Endothelial cell of umbilical vein (primary cell): ENCODE results near the gene LRFN2. TPM values are rescaled to one million over a fixed set of nuclear protein-coding genes. Genes with fewer than 3 reads are reported as not detected.

Experiments used
- BruUV-seq: library from RNA; stranded (reverse); fragments of 400-500 nt; replicated peaks from 2 replicates; lab custom pipeline; 2021; lab: Mats Ljungman, UMichigan
- CTCF ChIA-PET: fragments of 300-600, 350-600 bp; sonication (Branson Sonifier 250); formaldehyde crosslinking; loops from one replicate; lab custom pipeline; 2021; ENCODE audit warnings: antibody characterized with exemption, inconsistent platforms; lab: Charles Lee
- POLR2A ChIA-PET: fragments of 300-600, 350-600 bp; sonication (Branson Sonifier 250); formaldehyde crosslinking; loops from one replicate; lab custom pipeline; 2021; ENCODE audit warnings: antibody characterized with exemption, inconsistent platforms; lab: Charles Lee
- DNase-seq: peaks from one replicate; pipeline ENCODE4 v3.0.0-alpha.2; 2011; ENCODE audit warnings: low read depth, low spot score
- FAIRE-seq: peaks from 2 replicates; lab custom pipeline; 2011; peaks lifted over from hg19 to GRCh38; lab: Jason Lieb, UNC
- H2AFZ ChIP-seq: 2 replicates; pipeline ENCODE4 v1.6.0; 2012; ENCODE audit warnings: low read depth, low read length, control low read depth, inconsistent platforms
- H3K27ac ChIP-seq: 2 replicates; pipeline ENCODE4 v1.5.1; 2011; ENCODE audit warnings: low read depth, mild to moderate bottlenecking, control low read depth, low read length, moderate library complexity; ENCODE audit not compliant: insufficient read depth
- H3K27me3 ChIP-seq, 2 experiments: 2 replicates each; pipeline versions ENCODE4 v1.6.0 to v1.6.1; 2011; ENCODE audit warnings: low read length in 2 of 2, mixed read lengths in 1 of 2; ENCODE audit not compliant: control insufficient read depth in 2 of 2, insufficient read depth in 2 of 2
- H3K36me3 ChIP-seq, 2 experiments: 2 replicates in 1 of 2; 3 replicates in 1 of 2; pipeline ENCODE4 v1.5.1; 2011; ENCODE audit warnings: low read length in 2 of 2, mild to moderate bottlenecking in 1 of 2, moderate library complexity in 1 of 2; ENCODE audit not compliant: control insufficient read depth in 2 of 2, insufficient read depth in 2 of 2; ENCODE audit errors: extremely low read depth in 1 of 2
- H3K4me1 ChIP-seq: 3 replicates; pipeline ENCODE4 v1.5.1; 2011; ENCODE audit warnings: mild to moderate bottlenecking, low read length; ENCODE audit not compliant: control insufficient read depth, insufficient read depth; ENCODE audit errors: extremely low read depth
- H3K4me2 ChIP-seq: 2 replicates; pipeline ENCODE4 v1.6.1; 2011; ENCODE audit warnings: low read length, control low read depth, mixed read lengths; ENCODE audit not compliant: insufficient read depth
- H3K4me3 ChIP-seq, 3 experiments: fragments of 200-600 bp in 1 of 3; sonication (generic), shearing (Covaris generic) in 1 of 3; replicated peaks in 1 of 3; 2 replicates each; pipeline ENCODE4 v1.5.1; 2011 to 2016; ENCODE audit warnings: control low read depth in 3 of 3, low read length in 3 of 3, mild to moderate bottlenecking in 2 of 3, inconsistent platforms in 1 of 3, low read depth in 1 of 3, moderate library complexity in 1 of 3; ENCODE audit not compliant: insufficient read depth in 1 of 3
- H3K79me2 ChIP-seq: 2 replicates; pipeline ENCODE4 v1.6.0; 2012; ENCODE audit warnings: low read length, inconsistent platforms; ENCODE audit not compliant: control insufficient read depth, insufficient read depth
- H3K9ac ChIP-seq: replicated peaks from 2 replicates; pipeline ENCODE3; 2011; ENCODE audit warnings: low read length, control low read depth; ENCODE audit not compliant: insufficient read depth; ENCODE audit errors: extremely low read depth
- H3K9me1 ChIP-seq: replicated peaks from 3 replicates; pipeline ENCODE4 v1.6.0; 2011; ENCODE audit warnings: mild to moderate bottlenecking, low read length; ENCODE audit not compliant: control insufficient read depth, insufficient read depth; ENCODE audit errors: extremely low read depth
- H3K9me3 ChIP-seq: replicated peaks from 2 replicates; pipeline ENCODE4 v1.5.1; 2012; ENCODE audit warnings: low read length, inconsistent platforms; ENCODE audit not compliant: control insufficient read depth, insufficient read depth
- H4K20me1 ChIP-seq: replicated peaks from 2 replicates; pipeline ENCODE3; 2011; ENCODE audit warnings: mild to moderate bottlenecking, low read length; ENCODE audit not compliant: control insufficient read depth, insufficient read depth; ENCODE audit errors: extremely low read depth
- CTCF ChIP-seq, 2 donors: IDR thresholded peaks; 1 replicate in 1 of 2; 2 replicates in 1 of 2; pipeline ENCODE4 v1.5.1; 2011; ENCODE audit warnings: low read length in 2 of 2, mild to moderate bottlenecking in 2 of 2, moderate library complexity in 2 of 2, control low read depth in 1 of 2, inconsistent platforms in 1 of 2, low read depth in 1 of 2; ENCODE audit not compliant: insufficient read depth in 1 of 2; ENCODE audit errors: extremely low read depth in 1 of 2
- EZH2 ChIP-seq: IDR thresholded peaks from 2 replicates; pipeline ENCODE4 v1.6.1; 2012; ENCODE audit warnings: borderline replicate concordance, low read depth, mild to moderate bottlenecking, moderate library complexity, low read length, inconsistent platforms; ENCODE audit not compliant: severe bottlenecking
- FOS ChIP-seq: IDR thresholded peaks from 2 replicates; pipeline ENCODE4 v1.6.1; 2011; ENCODE audit warnings: mild to moderate bottlenecking, low read length, moderate library complexity, borderline replicate concordance; ENCODE audit not compliant: insufficient read depth
- GATA2 ChIP-seq: IDR thresholded peaks from 2 replicates; pipeline ENCODE4 v1.7.0; 2011; ENCODE audit warnings: low read depth, mild to moderate bottlenecking, moderate library complexity, mixed read lengths, low read length; ENCODE audit not compliant: insufficient read length, insufficient read depth
- JUN ChIP-seq: IDR thresholded peaks from 2 replicates; pipeline ENCODE4 v1.6.1; 2011; ENCODE audit warnings: borderline replicate concordance, low read depth; ENCODE audit not compliant: insufficient read length, insufficient read depth
- MAX ChIP-seq: IDR thresholded peaks from 2 replicates; pipeline ENCODE4 v1.6.1; 2011; ENCODE audit not compliant: insufficient read depth, insufficient read length
- MYC ChIP-seq: IDR thresholded peaks from one replicate; pipeline ENCODE4 v1.6.1; 2011; ENCODE audit warnings: mild to moderate bottlenecking, low read depth, low read length
- POLR2A ChIP-seq: IDR thresholded peaks from 2 replicates; pipeline ENCODE4 v1.6.1; 2012; ENCODE audit warnings: low read depth, mild to moderate bottlenecking, control low read depth, low read length
- POLR2AphosphoS5 ChIP-seq: IDR thresholded peaks from 2 replicates; pipeline ENCODE4 v1.6.1; 2012; ENCODE audit warnings: low read depth, mild to moderate bottlenecking, control low read depth, low read length, moderate library complexity; ENCODE audit not compliant: insufficient read depth
- dilution Hi-C: fragments of 300-500 bp; cut with MboI; formaldehyde crosslinking; loops from one replicate; pipeline ENCODE4 v1.15.0; 2019; ENCODE audit warnings: low sequenced_read_pairs; ENCODE audit not compliant: extremely low pct_ligation_motif_present
- intact Hi-C: fragments of 100-400 bp; cut with micrococcal nuclease; formaldehyde crosslinking; loops from one replicate; pipeline ENCODE4 v1.10.0; 2022
- polyA plus RNA-seq, 4 experiments: library from polyadenylated mRNA; depleted of rRNA in 3 of 4; stranded (reverse) in 3 of 4; unstranded in 1 of 4; fragments of >200 nt; gene quantifications; 2 replicates each; pipeline versions ENCODE4 v1.2.1 to v1.2.3, GENCODE V29; 2011 to 2012; ENCODE audit warnings: missing spikeins in 1 of 4
- total RNA-seq: library from RNA; stranded (reverse); gene quantifications from 2 replicates; pipeline ENCODE4 v1.2.3, GENCODE V29; 2021

The LRFN2 gene
- total and polyA plus RNA-seq, 2 donors (not counting 3 experiments of a cell fraction or from before 2014, with no cell fraction given), result not detected

- intact Hi-C loops (no loop called here), dilution Hi-C loops (no loop called here)
- DNase-seq (no peak), FAIRE-seq (no peak)
- H4K20me1 ChIP-seq, result no peaks in the 10 kb centered on the region
- ChIA-PET CTCF (no interaction called here), POLR2A (no interaction called here)
- H3K27me3 ChIP-seq, result no peaks in the 10 kb centered on the region
- H3K9me3 ChIP-seq, result no peaks in the 10 kb centered on the region
- H2AFZ ChIP-seq, result no peak overlapping the region
- H3K9me1 ChIP-seq, result no peaks in the 10 kb centered on the region
- H3K36me3 ChIP-seq, result no peaks in the 10 kb centered on the region
- H3K79me2 ChIP-seq, result no peaks in the 10 kb centered on the region
- no peak overlapping the region for H3K4me2 ChIP-seq
- BruUV-seq, result no TSS peak
- no peak overlapping the region for H3K27ac ChIP-seq
- H3K4me1 ChIP-seq, result no peaks in the 10 kb centered on the region
- no peak overlapping the region for H3K4me3 ChIP-seq
- TF ChIP-seq EZH2 (no peak), FOS (no peak), POLR2AphosphoS5 (no peak), GATA2 (no peak), POLR2A (no peak), MYC (no peak), MAX (no peak), JUN (no peak), CTCF (IDR thresholded peaks at IDR 0.05; ENCODE audit: extremely low read depth in 1 of 2, insufficient read depth in 1 of 2, low read depth in 1 of 2, low read length in 2 of 2) (no peak)
- no peak overlapping the region for H3K9ac ChIP-seq
Measured at GRCh38 chr6:40400738-40401137, 186.4 kb downstream of the LRFN2 start.
